HepG2 (cell line): ENCODE results near the gene TBC1D25.

ENCODE experiments used
- CTCF ChIP-seq: sonication (generic); formaldehyde crosslinking; IDR thresholded peaks from 2 replicates; pipeline ENCODE4 v1.5.0; 2020; ENCODE audit warnings: mild to moderate bottlenecking, missing genetic modification reagents, moderate library complexity
- MYNN ChIP-seq: sonication (generic); formaldehyde crosslinking; IDR thresholded peaks from 2 replicates; pipeline ENCODE4 v1.4.0; 2020; ENCODE audit warnings: mild to moderate bottlenecking, low read depth, missing genetic modification reagents
- PCBP2 ChIP-seq: fragments of 200-400 bp; formaldehyde crosslinking; optimal IDR thresholded peaks from 2 replicates; pipeline ENCODE3; 2018; ENCODE audit warnings: low read length, low read depth; ENCODE audit not compliant: poor library complexity, severe bottlenecking
- SIN3A ChIP-seq: IDR thresholded peaks from 2 replicates; pipeline ENCODE4 v1.6.1; 2011; ENCODE audit warnings: low read depth, mild to moderate bottlenecking, control low read depth, low read length, borderline replicate concordance

DNA sequence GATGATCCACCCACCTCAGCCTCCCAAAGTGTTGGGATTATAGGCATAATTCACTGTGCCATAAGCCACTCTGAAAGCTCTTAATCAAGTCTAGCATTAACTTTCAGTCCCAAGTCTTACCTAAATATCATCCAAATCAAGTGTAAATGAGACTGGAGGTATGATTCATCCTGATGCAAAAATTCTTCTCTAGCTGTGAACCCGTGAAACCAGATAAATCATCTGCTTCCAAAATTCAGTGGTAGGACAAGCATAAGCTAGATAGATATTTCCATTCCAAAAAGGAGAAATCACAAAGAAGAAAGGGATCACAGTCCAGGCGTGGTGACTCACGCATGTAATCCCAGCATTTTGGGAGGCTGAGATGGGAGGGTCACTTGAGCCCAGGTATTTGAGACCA, 8.8 kb upstream of the TBC1D25 start:
- TF ChIP-seq PCBP2 (no peak), SIN3A (no peak), CTCF (CRISPR knock-in tag) (no peak), MYNN (no peak)
